Activated naive CD4-positive, alpha-beta T cell treated with anti-CD3 and anti-CD28 coated beads, Interleukin-2, amount 10 ng/mL, durations not matched to agents 5 hours and 36 hours (primary cell): ENCODE measurements around the gene PEX6. TPM values are rescaled to one million over a fixed set of nuclear protein-coding genes. Genes with fewer than 3 reads are reported as not detected.

Source experiments
- total RNA-seq, 2 experiments: library from RNA; stranded (reverse); gene quantifications; one replicate each; pipeline ENCODE4 v1.2.3, GENCODE V29; 2021

The PEX6 gene
- 10 to 100 TPM; 27.1 to 28.3 TPM for total RNA-seq

DNA sequence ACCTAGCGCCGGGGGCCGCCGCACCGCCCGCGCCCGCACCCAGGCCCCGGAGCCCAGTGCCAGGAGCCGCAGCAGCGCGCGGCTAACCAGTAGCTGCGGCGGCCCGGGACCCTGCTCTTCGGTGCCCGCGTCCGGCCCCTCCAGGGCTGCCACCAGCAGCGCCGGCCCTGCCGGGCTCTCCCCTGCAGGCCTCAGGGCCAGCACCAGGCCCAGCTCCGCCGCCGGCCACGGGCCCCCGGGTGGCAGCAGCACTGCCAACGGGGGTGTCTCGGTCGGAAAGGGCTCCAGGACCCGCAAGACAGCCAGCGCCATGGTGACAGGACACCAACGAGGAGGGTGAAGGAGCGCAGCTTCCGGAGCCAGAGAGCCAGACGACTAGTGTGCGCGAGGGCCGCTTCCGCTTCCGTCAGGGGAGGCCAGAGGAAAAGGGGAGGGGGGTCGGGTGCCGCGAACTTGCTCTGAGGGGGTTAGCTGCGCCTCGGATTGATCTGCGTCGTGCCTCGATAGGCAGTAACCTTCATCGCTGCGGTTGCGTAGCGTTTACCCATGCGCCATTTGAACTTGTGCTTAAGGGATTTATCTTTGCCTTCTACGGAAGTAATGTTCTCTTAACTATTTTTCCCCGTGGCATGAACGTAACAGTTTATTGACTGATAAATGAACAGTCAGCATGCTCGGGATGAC lies at the start of gene PEX6:
Gene PEX6, minus strand, starts transcription at position 343 of the 684 bp plus-strand sequence. Its CDS starts 31 bp downstream, at position 312.

GRCh38 chr6:43021270-43022047 lies 42.5 kb upstream of the PEX6 start, which contains the start of gene RRP36:
Gene RRP36, plus strand, starts transcription at chr6:43021623. Its CDS starts 32 bp downstream, at chr6:43021655.

DNA sequence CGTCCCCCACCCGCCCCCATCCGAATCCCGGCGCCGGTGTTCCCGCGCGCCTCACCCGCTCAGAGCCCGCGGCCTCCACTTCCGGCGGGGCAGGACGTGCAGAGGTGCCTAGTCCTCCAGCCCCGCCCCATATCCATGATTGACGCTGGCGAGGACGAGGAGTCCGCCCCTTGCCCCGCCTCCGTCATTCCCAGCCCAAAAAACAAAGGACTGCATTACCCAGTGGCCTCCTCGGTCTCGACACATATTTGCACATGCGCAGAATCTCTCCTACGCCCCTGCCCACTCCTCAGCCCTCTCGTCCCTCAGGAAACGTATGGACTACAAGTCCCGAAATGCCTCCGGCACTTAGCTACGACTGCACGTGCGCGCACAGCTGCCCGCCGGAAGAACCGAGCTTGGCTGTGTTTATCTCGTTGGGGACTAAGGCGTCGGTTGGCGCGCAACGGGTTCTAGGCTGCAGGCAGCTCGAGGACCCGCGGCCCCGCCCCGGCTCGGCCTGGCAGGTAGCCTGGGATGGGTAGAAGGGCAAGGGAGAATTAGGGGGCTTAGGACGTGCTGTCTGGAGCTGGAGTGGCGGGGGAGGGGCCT lies 35.0 kb upstream of the PEX6 start, which contains the start of the genes KLHDC3 and MEA1:
Gene KLHDC3, plus strand, starts transcription at position 407 of the 591 bp plus-strand sequence. CDS start 2,944 bp downstream, outside the sequence.
Gene MEA1, minus strand, starts transcription at position 104 of the 591 bp plus-strand sequence. CDS start 133 bp downstream, outside the sequence.

GRCh38 chr6:42984001-42984923 lies 5.3 kb upstream of the PEX6 start, which contains the start of gene PPP2R5D:
Gene PPP2R5D, plus strand, starts transcription at chr6:42984570. Its CDS starts 108 bp downstream, at chr6:42984678.

GRCh38 chr6:42960243-42961019 lies 18.6 kb downstream of the PEX6 start, which contains the start of gene GNMT:
Gene GNMT, plus strand, starts transcription at chr6:42960754. Its CDS starts 14 bp downstream, at chr6:42960768.

GRCh38 chr6:42928986-42929820 lies 49.8 kb downstream of the PEX6 start, which contains the start of gene CNPY3:
Gene CNPY3, plus strand, starts transcription at chr6:42929480. Its CDS starts 91 bp downstream, at chr6:42929571.

DNA sequence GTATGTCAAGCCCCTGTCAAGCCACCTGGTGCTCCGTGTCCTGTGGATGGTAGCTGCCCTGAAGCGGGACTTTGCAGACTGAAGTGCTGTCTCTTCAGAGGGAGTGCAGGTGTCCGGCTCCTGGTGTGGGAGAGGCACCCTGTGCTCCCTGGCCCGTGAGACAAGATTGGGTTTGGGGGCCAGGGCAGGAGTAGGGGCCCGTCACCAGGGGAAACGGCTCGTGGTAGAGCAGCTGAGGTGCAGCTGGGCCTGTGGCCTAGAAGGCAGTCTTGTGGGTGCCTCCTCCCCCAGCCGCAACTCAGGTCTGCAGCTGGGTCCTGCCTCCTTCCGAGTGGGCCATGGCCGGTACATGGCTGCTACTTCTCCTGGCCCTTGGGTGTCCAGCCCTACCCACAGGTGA lies 63.2 kb downstream of the PEX6 start, which contains the start of gene PTCRA:
Gene PTCRA, plus strand, starts transcription at position 322 of the 400 bp plus-strand sequence. Its CDS starts 17 bp downstream, at position 339.

Other genes starting within 250 kb of the PEX6 start
- gene TBCC, start 233.1 kb downstream of the PEX6 start, total RNA-seq, result 10 to 100 TPM; 35.4 to 35.5 TPM
- gene BICRAL, start 197.1 kb downstream of the PEX6 start, total RNA-seq, result 10 to 100 TPM; 25.4 TPM
- gene RPL7L1, start 99.6 kb downstream of the PEX6 start, total RNA-seq, result 10 to 100 TPM; 69.5 to 70.8 TPM
- gene PTCRA, start 63.1 kb downstream of the PEX6 start, total RNA-seq, result not detected
- 10 to 100 TPM; 70.2 to 72.1 TPM for gene CNPY3, start 49.7 kb downstream of the PEX6 start, total RNA-seq
- under 1 TPM; 0.45 to 0.94 TPM for gene GNMT, start 18.4 kb downstream of the PEX6 start, total RNA-seq
- 10 to 100 TPM; 44.2 to 47.4 TPM for gene PPP2R5D, start 5.4 kb upstream of the PEX6 start, total RNA-seq
- gene MEA1, start 34.8 kb upstream of the PEX6 start, total RNA-seq, result 10 to 100 TPM; 52.3 to 58.6 TPM
- 10 to 100 TPM; 64.1 to 65.1 TPM for gene KLHDC3, start 35.1 kb upstream of the PEX6 start, total RNA-seq
- gene RRP36, start 42.4 kb upstream of the PEX6 start, total RNA-seq, result 10 to 100 TPM; 58.6 to 59.8 TPM
- 10 to 100 TPM; 10.5 to 11.5 TPM for gene CUL7, start 74.7 kb upstream of the PEX6 start, total RNA-seq
- 10 to 100 TPM; 45.9 to 47.3 TPM for gene MRPL2, start 80.3 kb upstream of the PEX6 start, total RNA-seq
- gene KLC4, start 80.5 kb upstream of the PEX6 start, total RNA-seq, result 10 to 100 TPM; 18.0 to 24.6 TPM
- 1 to 10 TPM in 1 of 2 experiments, under 1 TPM in 1; 0.94 to 1.2 TPM for gene PTK7, start 97.1 kb upstream of the PEX6 start, total RNA-seq
- 10 to 100 TPM; 36.4 to 38.7 TPM for gene SRF, start 192.1 kb upstream of the PEX6 start, total RNA-seq
- gene CUL9, start 203.0 kb upstream of the PEX6 start, total RNA-seq, result 10 to 100 TPM; 59.8 to 59.9 TPM